Trophoblast cell (in vitro differentiated cells and primary cell): ENCODE measurements around the gene TXNRD2.

Experiments
- DNase-seq, 2 donors: peaks; one replicate each; pipeline ENCODE4 v3.0.0-alpha.2; 2016
- H2AFZ ChIP-seq: 2 replicates; pipeline ENCODE4 v1.6.1; 2013; ENCODE audit warnings: low read length, moderate library complexity, mild to moderate bottlenecking; ENCODE audit not compliant: insufficient read depth, poor library complexity
- H2AK5ac ChIP-seq: 2 replicates; pipeline ENCODE4 v1.6.1; 2013; ENCODE audit warnings: mild to moderate bottlenecking, low read length
- H2BK120ac ChIP-seq: 2 replicates; pipeline ENCODE4 v1.6.1; 2013; ENCODE audit warnings: low read length, mild to moderate bottlenecking, moderate library complexity; ENCODE audit not compliant: insufficient read depth, poor library complexity
- H2BK12ac ChIP-seq: 2 replicates; pipeline ENCODE4 v1.6.1; 2013; ENCODE audit warnings: mild to moderate bottlenecking, low read length, moderate library complexity
- H2BK5ac ChIP-seq: 2 replicates; pipeline ENCODE4 v1.6.1; 2013; ENCODE audit warnings: low read length, low read depth, moderate library complexity, mild to moderate bottlenecking; ENCODE audit not compliant: poor library complexity
- H3K14ac ChIP-seq: 2 replicates; pipeline ENCODE4 v1.6.1; 2013; ENCODE audit warnings: mild to moderate bottlenecking, low read length
- H3K18ac ChIP-seq: 2 replicates; pipeline ENCODE4 v1.6.1; 2013; ENCODE audit warnings: mild to moderate bottlenecking, low read length
- H3K23ac ChIP-seq: 2 replicates; pipeline ENCODE4 v1.6.1; 2013; ENCODE audit warnings: low read length
- H3K27ac ChIP-seq: 2 replicates; pipeline ENCODE4 v1.5.1; 2013; ENCODE audit warnings: low read depth, mild to moderate bottlenecking, inconsistent platforms, low read length, moderate library complexity
- H3K27me3 ChIP-seq: 2 replicates; pipeline ENCODE4 v1.6.1; 2013; ENCODE audit warnings: inconsistent platforms, mild to moderate bottlenecking, low read length, moderate library complexity; ENCODE audit not compliant: insufficient read depth
- H3K36me3 ChIP-seq, 2 experiments: 1 replicate in 1 of 2; 2 replicates in 1 of 2; pipeline ENCODE4 v1.6.1; 2013; ENCODE audit warnings: low read length in 2 of 2, mild to moderate bottlenecking in 2 of 2, moderate library complexity in 1 of 2; ENCODE audit not compliant: insufficient read depth in 2 of 2, control insufficient read depth in 1 of 2
- H3K4ac ChIP-seq: 2 replicates; pipeline ENCODE4 v1.6.1; 2013; ENCODE audit warnings: low read depth, mild to moderate bottlenecking, low read length, moderate library complexity
- H3K4me1 ChIP-seq, 2 experiments: 1 replicate in 1 of 2; 2 replicates in 1 of 2; pipeline ENCODE4 v1.6.1; 2013; ENCODE audit warnings: low read length in 2 of 2, mild to moderate bottlenecking in 2 of 2, moderate library complexity in 1 of 2; ENCODE audit not compliant: insufficient read depth in 2 of 2, control insufficient read depth in 1 of 2
- H3K4me2 ChIP-seq: 2 replicates; pipeline ENCODE4 v1.6.1; 2013; ENCODE audit warnings: inconsistent platforms, mild to moderate bottlenecking, low read length, moderate library complexity
- H3K4me3 ChIP-seq: 2 replicates; pipeline ENCODE4 v1.5.1; 2013; ENCODE audit warnings: mild to moderate bottlenecking, low read depth, low read length, inconsistent platforms
- H3K79me1 ChIP-seq: one replicate; pipeline ENCODE4 v1.6.1; 2013; ENCODE audit warnings: low read length
- H3K79me2 ChIP-seq: 2 replicates; pipeline ENCODE4 v1.6.1; 2013; ENCODE audit warnings: low read length, mild to moderate bottlenecking; ENCODE audit not compliant: control insufficient read depth, insufficient read depth, poor library complexity
- H3K9ac ChIP-seq: 2 replicates; pipeline ENCODE4 v1.6.1; 2013; ENCODE audit warnings: mild to moderate bottlenecking, low read length
- H3K9me3 ChIP-seq: 2 replicates; pipeline ENCODE4 v1.6.1; 2013; ENCODE audit warnings: low read depth, mild to moderate bottlenecking, control low read depth, inconsistent platforms, low read length; ENCODE audit not compliant: insufficient read depth
- H4K12ac ChIP-seq: 2 replicates; pipeline ENCODE4 v1.6.1; 2013; ENCODE audit warnings: low read depth, mild to moderate bottlenecking, low read length, moderate library complexity
- H4K8ac ChIP-seq: 2 replicates; pipeline ENCODE4 v1.6.1; 2013; ENCODE audit warnings: low read depth, mild to moderate bottlenecking, low read length, moderate library complexity
- H4K91ac ChIP-seq: one replicate; pipeline ENCODE4 v1.6.1; 2013; ENCODE audit warnings: low read depth, mild to moderate bottlenecking, low read length, moderate library complexity
- WGBS: extraction: QIAGEN DNeasy Blood & Tissue Kit; methylation state at CpG from one replicate; pipeline ENCODE4 v1.1.7; 2013; ENCODE audit warnings: missing lambda C conversion rate; ENCODE audit not compliant: insufficient read length, insufficient coverage; ENCODE audit errors: extremely low coverage; 5-methylcytosine and 5-hydroxymethylcytosine counted together

Gene TXNRD2

DNA sequence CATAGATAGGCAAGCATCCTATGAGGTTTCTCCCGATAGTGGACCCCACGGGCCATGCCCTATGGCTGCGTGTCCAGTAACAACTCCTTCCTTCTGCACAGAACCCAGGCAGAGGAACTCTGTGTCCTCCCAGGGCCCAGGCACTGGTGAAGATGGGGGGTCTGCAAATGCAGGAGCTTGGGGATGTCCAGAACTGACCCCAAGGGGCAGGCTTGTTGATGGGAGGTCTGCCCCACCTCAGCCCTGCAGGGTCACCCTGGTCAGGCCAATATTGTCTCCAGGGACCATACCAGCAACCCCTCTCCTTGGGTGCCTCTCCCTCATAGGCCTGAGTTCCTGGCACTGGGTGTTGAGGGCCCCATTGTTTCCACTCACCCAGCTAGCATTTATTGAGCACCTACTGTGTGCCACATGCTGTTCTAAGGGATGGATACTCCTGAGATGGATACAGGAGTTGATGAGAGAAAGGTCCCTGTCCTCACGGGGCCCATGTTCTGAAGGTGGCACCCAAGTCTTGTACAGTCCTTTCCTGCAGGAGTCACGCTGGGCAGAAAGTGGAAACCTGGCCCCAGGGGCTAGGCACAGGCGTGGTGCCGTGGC lies 26.3 kb upstream of the TXNRD2 start:
- Histone ChIP-seq H2BK5ac (no peak overlapping the region), H3K4me1 (peaks cover 7 to 11% of the 10 kb centered on the region in 2 experiments), H4K91ac (no peak overlapping the region), H3K36me3 (peaks cover 5 to 10% of the 10 kb centered on the region in 2 experiments), H3K27me3 (no peaks in the 10 kb centered on the region), H3K9ac (no peak overlapping the region), H2BK120ac (no peak overlapping the region), H3K27ac (no peak overlapping the region), H3K4ac (no peak overlapping the region), H3K14ac (no peak overlapping the region), H4K12ac (no peak overlapping the region), H3K4me2 (no peak overlapping the region), H2BK12ac (no peak overlapping the region), H2AK5ac (no peak overlapping the region), H4K8ac (no peak overlapping the region), H2AFZ (no peak overlapping the region), H3K4me3 (no peak overlapping the region), H3K9me3 (no peaks in the 10 kb centered on the region), H3K79me1 (peaks cover 8% of the 10 kb centered on the region), H3K23ac (no peak overlapping the region), H3K79me2 (peaks cover 5% of the 10 kb centered on the region), H3K18ac (no peak overlapping the region)
- no CpG with 5 or more reads among the region's 7 CpGs for WGBS
- no peak for DNase-seq

DNA sequence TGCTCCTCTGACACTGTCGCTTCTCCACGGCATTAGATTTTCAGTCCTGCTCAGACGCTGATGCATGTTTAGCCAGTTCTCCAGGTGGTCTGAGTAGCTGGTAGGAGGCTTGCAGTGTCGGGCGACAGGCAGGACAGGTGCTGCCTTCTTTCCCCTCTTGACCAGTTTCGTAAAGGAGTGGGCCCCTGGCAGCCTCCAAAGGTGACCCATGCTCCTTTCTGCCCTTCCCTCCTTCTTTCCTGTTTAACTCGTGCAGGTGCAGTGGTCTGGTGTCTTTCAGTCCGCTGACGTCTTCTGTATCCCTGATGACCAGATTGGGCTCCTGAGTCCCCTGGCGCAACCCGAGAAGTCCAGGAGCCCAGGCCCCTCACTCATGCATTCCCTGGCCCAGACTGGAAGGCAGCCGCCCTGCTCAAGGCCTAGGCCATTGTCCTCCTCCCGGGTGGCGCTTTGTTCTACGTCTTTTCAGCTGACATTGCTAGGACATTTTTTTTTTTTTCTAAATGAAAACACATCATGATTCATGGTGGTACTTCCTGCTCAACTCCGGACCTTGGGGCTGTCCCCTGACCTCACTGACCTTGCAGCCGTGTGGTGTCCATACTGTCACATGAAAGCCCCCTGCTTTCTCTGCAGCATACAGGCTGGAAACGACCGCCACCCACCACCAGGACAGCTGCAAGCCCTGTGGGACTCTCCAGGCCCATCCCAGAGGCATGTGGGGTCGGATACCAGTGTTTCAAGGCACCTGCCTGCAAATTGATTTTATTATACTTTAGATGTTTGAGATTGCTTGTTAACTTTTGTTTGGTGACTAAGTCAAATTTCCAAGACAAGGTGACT lies 25.5 kb upstream of the TXNRD2 start:
- Histone ChIP-seq H2BK12ac (no peak overlapping the region), H3K18ac (no peak overlapping the region), H3K9me3 (no peaks in the 10 kb centered on the region), H4K12ac (no peak overlapping the region), H3K4ac (no peak overlapping the region), H3K79me1 (peaks cover 11% of the 10 kb centered on the region), H3K79me2 (peaks cover 5% of the 10 kb centered on the region), H3K27me3 (no peaks in the 10 kb centered on the region), H3K14ac (no peak overlapping the region), H3K4me1 (peaks cover 15 to 18% of the 10 kb centered on the region in 2 experiments), H3K27ac (no peak overlapping the region), H3K4me3 (no peak overlapping the region), H3K23ac (no peak overlapping the region), H2AFZ (no peak overlapping the region), H4K8ac (no peak overlapping the region), H3K4me2 (no peak overlapping the region), H3K9ac (no peak overlapping the region), H2BK5ac (no peak overlapping the region), H3K36me3 (peaks cover 5 to 10% of the 10 kb centered on the region in 2 experiments), H2BK120ac (no peak overlapping the region), H2AK5ac (no peak overlapping the region), H4K91ac (no peak overlapping the region)
- no CpG with 5 or more reads among the region's 20 CpGs for WGBS
- no peak for DNase-seq

DNA sequence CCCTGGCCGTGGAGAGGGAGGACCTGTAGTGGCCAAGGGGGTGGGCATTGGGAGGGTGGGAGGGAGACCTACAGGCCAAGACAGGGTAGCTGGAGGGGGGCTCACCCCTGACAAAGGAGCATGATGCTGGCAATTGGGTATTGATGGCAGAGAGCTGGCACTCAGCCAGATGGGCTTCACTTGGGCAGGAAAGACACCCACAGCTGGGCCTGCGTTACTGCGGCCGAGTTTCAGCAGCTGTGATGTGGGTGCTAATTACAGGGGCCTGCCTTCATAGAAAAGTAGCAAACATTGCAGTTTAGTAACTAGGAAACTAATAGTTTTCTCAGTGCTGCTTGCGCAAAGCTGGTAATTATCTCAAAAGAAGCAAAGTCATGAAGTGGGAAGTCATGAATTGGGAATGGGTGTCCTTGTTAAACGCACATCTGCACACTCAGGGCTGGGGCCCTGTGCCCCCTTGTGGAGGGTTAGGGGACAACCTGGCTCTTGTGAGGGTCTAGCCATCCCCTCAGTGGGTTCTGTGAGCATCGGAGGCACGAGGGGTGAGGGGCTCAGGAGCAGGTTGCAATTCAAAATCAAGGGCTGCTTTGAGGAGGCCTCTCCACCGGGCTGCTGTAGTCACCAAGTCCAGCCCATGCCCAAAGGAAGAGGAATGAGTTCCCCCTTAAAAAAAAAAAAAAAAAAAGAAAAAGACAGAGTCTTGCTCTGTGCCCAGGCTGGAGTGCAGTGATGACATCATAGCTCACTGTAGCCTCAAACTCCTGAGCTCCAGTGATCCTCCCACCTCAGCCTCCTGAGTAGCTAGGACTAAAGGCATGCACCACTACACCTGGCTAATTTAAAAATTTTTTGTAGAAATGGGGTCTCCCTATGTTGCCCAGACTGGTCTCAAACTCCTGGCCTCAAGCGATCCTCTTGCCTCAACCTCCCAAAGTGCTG lies 24.4 kb upstream of the TXNRD2 start:
- Histone ChIP-seq H3K27me3 (no peaks in the 10 kb centered on the region), H3K9ac (no peak overlapping the region), H3K14ac (no peak overlapping the region), H3K79me2 (peaks cover 5% of the 10 kb centered on the region), H3K18ac (no peak overlapping the region), H4K91ac (no peak overlapping the region), H2BK120ac (no peak overlapping the region), H3K9me3 (no peaks in the 10 kb centered on the region), H3K4me1 (peaks cover 23 to 27% of the 10 kb centered on the region in 2 experiments), H3K4me2 (no peak overlapping the region), H3K36me3 (peaks cover 5 to 6% of the 10 kb centered on the region in 2 experiments), H3K4me3 (no peak overlapping the region), H2AFZ (no peak overlapping the region), H3K4ac (no peak overlapping the region), H4K12ac (no peak overlapping the region), H3K27ac (no peak overlapping the region), H3K79me1 (peaks cover 13% of the 10 kb centered on the region), H3K23ac (no peak overlapping the region), H2AK5ac (no peak overlapping the region), H2BK12ac (no peak overlapping the region), H2BK5ac (no peak overlapping the region), H4K8ac (no peak overlapping the region)
- no CpG with 5 or more reads among the region's 10 CpGs for WGBS
- DNase-seq: peak; percentile 29 to 54

DNA sequence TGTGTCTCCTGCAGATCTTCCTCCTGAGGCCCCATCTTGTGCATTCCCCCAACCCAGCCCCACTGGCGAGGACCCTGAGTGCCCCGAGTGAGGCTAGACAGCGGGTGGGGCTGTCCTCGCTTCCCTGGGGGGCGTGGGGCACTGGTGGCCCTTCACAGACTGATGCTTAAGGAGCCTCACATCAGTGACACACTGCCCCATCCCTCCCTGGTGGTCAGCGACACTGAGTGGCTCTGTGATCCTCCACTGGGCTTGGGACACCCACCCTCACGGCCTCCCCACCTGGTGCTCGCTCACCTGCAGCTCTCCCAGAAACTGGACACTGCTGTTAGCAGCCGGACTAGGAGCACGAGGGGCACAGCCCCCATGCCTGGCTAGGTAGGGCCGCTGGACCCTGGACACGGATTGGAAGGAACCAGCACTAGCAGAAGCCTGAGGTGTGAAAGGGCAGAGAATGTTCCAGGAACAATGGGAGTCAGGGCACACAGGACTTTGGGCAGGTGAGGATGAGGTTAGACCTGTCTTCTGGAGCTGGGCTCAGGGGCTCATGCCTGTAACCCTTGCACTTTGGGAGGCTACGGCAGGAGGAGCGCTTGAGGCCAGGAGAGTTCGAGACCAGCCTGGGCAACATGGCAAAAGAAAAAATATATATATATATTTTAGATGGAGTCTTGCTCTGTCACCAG lies 23.2 kb upstream of the TXNRD2 start:
- H3K27ac ChIP-seq: no peak overlapping the region
- H3K9me3 ChIP-seq: no peaks in the 10 kb centered on the region
- H3K4ac ChIP-seq: no peak overlapping the region
- H4K91ac ChIP-seq: no peak overlapping the region
- H3K79me2 ChIP-seq: peaks cover 5% of the 10 kb centered on the region
- peaks cover 1 to 5% of the 10 kb centered on the region in 2 experiments for H3K36me3 ChIP-seq
- peaks cover 26 to 32% of the 10 kb centered on the region in 2 experiments for H3K4me1 ChIP-seq
- no peak overlapping the region for H3K9ac ChIP-seq
- no peak overlapping the region for H2AK5ac ChIP-seq
- H2AFZ ChIP-seq: no peak overlapping the region
- no peaks in the 10 kb centered on the region for H3K27me3 ChIP-seq
- peaks cover 13% of the 10 kb centered on the region for H3K79me1 ChIP-seq
- no peak overlapping the region for H4K12ac ChIP-seq
- H3K4me2 ChIP-seq: no peak overlapping the region
- peak overlapping the region; percentile 87 for H2BK12ac ChIP-seq
- H3K23ac ChIP-seq: no peak overlapping the region
- no peak overlapping the region for H3K14ac ChIP-seq
- no peak for DNase-seq
- WGBS: no CpG with 5 or more reads among the region's 15 CpGs
- no peak overlapping the region for H4K8ac ChIP-seq
- H3K4me3 ChIP-seq: no peak overlapping the region
- H2BK120ac ChIP-seq: peak overlapping the region; percentile 5
- H3K18ac ChIP-seq: no peak overlapping the region
- no peak overlapping the region for H2BK5ac ChIP-seq
